Kidney epithelial cell (primary cell): ENCODE results near the gene POLA1. TPM values are rescaled to one million over a fixed set of nuclear protein-coding genes. Genes with fewer than 3 reads are reported as not detected.

Source experiments
- DNase-seq: peaks from one replicate; pipeline ENCODE4 v3.0.0-alpha.2; 2010; ENCODE audit warnings: low read depth
- H3K27me3 ChIP-seq: 2 replicates; pipeline ENCODE4 v1.6.0; 2011; ENCODE audit warnings: low read length; ENCODE audit not compliant: control insufficient read depth, insufficient read depth
- H3K36me3 ChIP-seq: 2 replicates; pipeline ENCODE4 v1.5.1; 2011; ENCODE audit warnings: low read length; ENCODE audit not compliant: control insufficient read depth, insufficient read depth
- H3K4me3 ChIP-seq: 2 replicates; pipeline ENCODE4 v1.5.1; 2011; ENCODE audit warnings: low read depth, mild to moderate bottlenecking, control low read depth, low read length
- CTCF ChIP-seq: IDR thresholded peaks from 2 replicates; pipeline ENCODE4 v1.5.1; 2011; ENCODE audit warnings: mild to moderate bottlenecking, moderate library complexity, low read length, control low read depth, inconsistent platforms; ENCODE audit not compliant: insufficient read depth, poor library complexity, severe bottlenecking
- total RNA-seq: library from RNA; depleted of rRNA; stranded (reverse); fragments of >200 nt; gene quantifications from 2 replicates; pipeline ENCODE4 v1.2.3, GENCODE V29; 2015

POLA1 gene
- total RNA-seq, 1 donor from 2014 or later: 6.2 TPM

GRCh38 chrX:24748196-24748595, 54.5 kb downstream of the POLA1 start:
- H3K36me3 ChIP-seq: no peaks in the 10 kb centered on the region
- DNase-seq: no peak
- H3K27me3 ChIP-seq: no peaks in the 10 kb centered on the region
- no peak overlapping the region for H3K4me3 ChIP-seq
- TF ChIP-seq CTCF: no peak

- Histone ChIP-seq H3K36me3 (no peaks in the 10 kb centered on the region), H3K27me3 (no peaks in the 10 kb centered on the region), H3K4me3 (no peak overlapping the region)
- no peak for DNase-seq
- no peak for TF ChIP-seq CTCF
Measured at GRCh38 chrX:24759786-24760185, 66.1 kb downstream of the POLA1 start.

GRCh38 chrX:24760363-24761000, 66.8 kb downstream of the POLA1 start:
- no peak overlapping the region for H3K4me3 ChIP-seq
- no peaks in the 10 kb centered on the region for H3K27me3 ChIP-seq
- no peak for TF ChIP-seq CTCF
- no peak for DNase-seq
- H3K36me3 ChIP-seq: no peaks in the 10 kb centered on the region

GRCh38 chrX:24761306-24761705, 67.6 kb downstream of the POLA1 start:
- DNase-seq: no peak
- no peak for TF ChIP-seq CTCF
- no peak overlapping the region for H3K4me3 ChIP-seq
- H3K27me3 ChIP-seq: no peaks in the 10 kb centered on the region
- H3K36me3 ChIP-seq: no peaks in the 10 kb centered on the region

- Histone ChIP-seq H3K36me3 (no peaks in the 10 kb centered on the region), H3K27me3 (no peaks in the 10 kb centered on the region), H3K4me3 (no peak overlapping the region)
- no peak for DNase-seq
- TF ChIP-seq CTCF: no peak
Measured at GRCh38 chrX:24763989-24764388, 70.3 kb downstream of the POLA1 start.

GRCh38 chrX:24767557-24767956, 73.8 kb downstream of the POLA1 start:
- TF ChIP-seq CTCF: no peak
- DNase-seq: no peak
- no peaks in the 10 kb centered on the region for H3K27me3 ChIP-seq
- H3K36me3 ChIP-seq: no peaks in the 10 kb centered on the region
- H3K4me3 ChIP-seq: no peak overlapping the region
